22Rv1 (cell line): ENCODE data around the gene DNAJB1.

Experiments
- ZFX ChIP-seq: fragments of 450-650 bp; IDR thresholded peaks from 2 replicates; pipeline ENCODE4 v1.6.1; 2017; ENCODE audit warnings: antibody characterized with exemption, borderline replicate concordance
- TF ChIP-seq, protein P1 (sequence below): fragments of 450-650 bp; IDR thresholded peaks from 2 replicates; pipeline ENCODE4 v1.5.1; 2017; ENCODE audit warnings: mild to moderate bottlenecking

DNA sequence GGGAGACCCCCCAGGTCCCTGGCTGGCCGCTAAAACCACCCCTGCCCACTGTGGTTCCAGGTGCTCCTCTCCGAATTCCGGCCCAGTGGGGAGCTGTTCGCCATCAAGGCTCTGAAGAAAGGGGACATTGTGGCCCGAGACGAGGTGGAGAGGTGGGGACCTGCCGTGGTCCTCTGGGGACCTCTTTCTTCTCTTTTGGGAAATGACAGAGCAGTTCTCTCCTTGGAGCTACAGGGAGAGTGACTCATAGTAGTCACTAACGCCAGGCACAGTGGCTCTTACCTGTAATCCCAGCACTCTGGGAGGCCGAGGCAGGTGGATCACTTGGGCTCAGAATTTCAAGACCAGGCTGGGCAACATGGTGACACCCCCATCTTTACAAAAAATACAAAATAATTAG, 50.4 kb downstream of the DNAJB1 start:
- TF ChIP-seq, protein P1, sequence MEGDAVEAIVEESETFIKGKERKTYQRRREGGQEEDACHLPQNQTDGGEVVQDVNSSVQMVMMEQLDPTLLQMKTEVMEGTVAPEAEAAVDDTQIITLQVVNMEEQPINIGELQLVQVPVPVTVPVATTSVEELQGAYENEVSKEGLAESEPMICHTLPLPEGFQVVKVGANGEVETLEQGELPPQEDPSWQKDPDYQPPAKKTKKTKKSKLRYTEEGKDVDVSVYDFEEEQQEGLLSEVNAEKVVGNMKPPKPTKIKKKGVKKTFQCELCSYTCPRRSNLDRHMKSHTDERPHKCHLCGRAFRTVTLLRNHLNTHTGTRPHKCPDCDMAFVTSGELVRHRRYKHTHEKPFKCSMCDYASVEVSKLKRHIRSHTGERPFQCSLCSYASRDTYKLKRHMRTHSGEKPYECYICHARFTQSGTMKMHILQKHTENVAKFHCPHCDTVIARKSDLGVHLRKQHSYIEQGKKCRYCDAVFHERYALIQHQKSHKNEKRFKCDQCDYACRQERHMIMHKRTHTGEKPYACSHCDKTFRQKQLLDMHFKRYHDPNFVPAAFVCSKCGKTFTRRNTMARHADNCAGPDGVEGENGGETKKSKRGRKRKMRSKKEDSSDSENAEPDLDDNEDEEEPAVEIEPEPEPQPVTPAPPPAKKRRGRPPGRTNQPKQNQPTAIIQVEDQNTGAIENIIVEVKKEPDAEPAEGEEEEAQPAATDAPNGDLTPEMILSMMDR = no peak
- no peak for TF ChIP-seq ZFX
